GM12873 (cell line): ENCODE data around the gene IRF7.

Source experiments
- CTCF ChIP-seq: IDR thresholded peaks from 2 replicates; pipeline ENCODE4 v1.5.1; 2012; ENCODE audit warnings: low read depth, mild to moderate bottlenecking, moderate library complexity, low read length, control low read depth; ENCODE audit not compliant: insufficient read depth; ENCODE audit errors: missing control alignments

Gene IRF7

GRCh38 chr11:627308-627576 is 11.5 kb upstream of the IRF7 start:
- TF ChIP-seq CTCF, result no peak

GRCh38 chr11:626475-627307 is 10.9 kb upstream of the IRF7 start, which contains the start of gene SCT:
Gene SCT (minus strand): TSS chr11:627181. CDS start chr11:627143, 38 bp downstream.
- no peak for TF ChIP-seq CTCF

GRCh38 chr11:625636-626268 is 10.0 kb upstream of the IRF7 start:
- TF ChIP-seq CTCF, result no peak

- TF ChIP-seq CTCF, result no peak
Measured at GRCh38 chr11:624705-625635, 9.2 kb upstream of the IRF7 start, which contains the start of gene CDHR5. Gene CDHR5 (minus strand): TSS chr11:624955. CDS start chr11:624902, 53 bp downstream.

GRCh38 chr11:623999-624704 is 8.4 kb upstream of the IRF7 start:
- no peak for TF ChIP-seq CTCF

- no peak for TF ChIP-seq CTCF
Measured at GRCh38 chr11:623349-623869, 7.7 kb upstream of the IRF7 start.
